ENCODE data around the gene PPDPF.

PPDPF gene

GRCh38 chr20:63543733-63544132 lies 23.2 kb downstream of the PPDPF start:
- TF ChIP-seq CTCF (IDR thresholded peaks at IDR 0.05; ENCODE audit: insufficient read depth, low read depth, low read length, missing control alignments), result no peak
- no peak overlapping the region for H3K4me3 ChIP-seq (ENCODE audit: low read depth, low read length)
- no peak for DNase-seq (ENCODE audit: low read depth)

GRCh38 chr20:63544241-63544957 lies 23.8 kb downstream of the PPDPF start:
- no peak for TF ChIP-seq CTCF (IDR thresholded peaks at IDR 0.05; ENCODE audit: insufficient read depth, low read depth, low read length, missing control alignments)
- no peak overlapping the region for H3K4me3 ChIP-seq (ENCODE audit: low read depth, low read length)
- no peak for DNase-seq (ENCODE audit: low read depth)

GRCh38 chr20:63544958-63545516 lies 24.5 kb downstream of the PPDPF start:
- DNase-seq (ENCODE audit: low read depth), result no peak
- TF ChIP-seq CTCF (IDR thresholded peaks at IDR 0.05; ENCODE audit: insufficient read depth, low read depth, low read length, missing control alignments), result no peak
- no peak overlapping the region for H3K4me3 ChIP-seq (ENCODE audit: low read depth, low read length)

GRCh38 chr20:63545814-63546213 lies 25.2 kb downstream of the PPDPF start:
- no peak overlapping the region for H3K4me3 ChIP-seq (ENCODE audit: low read depth, low read length)
- TF ChIP-seq CTCF (IDR thresholded peaks at IDR 0.05; ENCODE audit: insufficient read depth, low read depth, low read length, missing control alignments), result no peak
- DNase-seq (ENCODE audit: low read depth), result no peak

- TF ChIP-seq CTCF (IDR thresholded peaks at IDR 0.05; ENCODE audit: insufficient read depth, low read depth, low read length, missing control alignments), result no peak
- DNase-seq (ENCODE audit: low read depth), result no peak
- no peak overlapping the region for H3K4me3 ChIP-seq (ENCODE audit: low read depth, low read length)
Measured at GRCh38 chr20:63546256-63546955, 25.8 kb downstream of the PPDPF start.

- no peak for TF ChIP-seq CTCF (IDR thresholded peaks at IDR 0.05; ENCODE audit: insufficient read depth, low read depth, low read length, missing control alignments)
- H3K4me3 ChIP-seq (ENCODE audit: low read depth, low read length), result no peak overlapping the region
- no peak for DNase-seq (ENCODE audit: low read depth)
Measured at GRCh38 chr20:63546956-63547724, 26.6 kb downstream of the PPDPF start.
